Endothelial cell of umbilical vein (primary cell): Measurements from ENCODE around the gene ACTMAP.

Experiments
- EZH2 ChIP-seq: IDR thresholded peaks from 2 replicates; pipeline ENCODE4 v1.6.1; 2012; ENCODE audit warnings: borderline replicate concordance, low read depth, mild to moderate bottlenecking, moderate library complexity, low read length, inconsistent platforms; ENCODE audit not compliant: severe bottlenecking
- POLR2AphosphoS5 ChIP-seq: IDR thresholded peaks from 2 replicates; pipeline ENCODE4 v1.6.1; 2012; ENCODE audit warnings: low read depth, mild to moderate bottlenecking, control low read depth, low read length, moderate library complexity; ENCODE audit not compliant: insufficient read depth

DNA sequence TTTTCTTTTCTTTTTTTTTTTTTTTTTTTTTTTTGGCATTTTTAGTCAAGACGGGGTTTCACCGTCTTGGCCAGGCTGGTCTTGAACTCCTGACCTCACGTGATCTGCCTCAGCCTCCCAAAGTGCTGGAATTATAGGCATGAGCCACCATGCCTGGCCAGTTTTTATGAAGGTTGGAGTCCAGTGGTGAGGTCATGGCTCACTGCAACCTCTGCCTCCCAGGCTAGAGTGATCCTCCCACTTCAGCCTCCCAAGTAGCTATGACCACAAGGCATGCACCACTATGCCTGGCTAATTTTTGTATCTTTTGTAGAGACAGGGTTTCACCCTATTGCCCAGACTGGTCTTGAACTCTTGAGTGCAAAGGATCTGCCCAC is 5.0 kb upstream of the ACTMAP start:
- TF ChIP-seq POLR2AphosphoS5: no peak
- TF ChIP-seq EZH2: no peak
